GM19099 (cell line): ENCODE data around the gene UNC119.

Source experiments
- POLR2A ChIP-seq: IDR thresholded peaks from 3 replicates; pipeline ENCODE4 v1.6.1; 2011; ENCODE audit warnings: low read depth; ENCODE audit not compliant: insufficient read length; ENCODE audit errors: extremely low read depth

UNC119 gene

GRCh38 chr17:28536532-28537218 is 15.7 kb downstream of the UNC119 start:
- TF ChIP-seq POLR2A = no peak

- no peak for TF ChIP-seq POLR2A
These were observed 17.6 kb downstream of the UNC119 start for GRCh38 chr17:28534740-28535375.

GRCh38 chr17:28533091-28533807 is 19.2 kb downstream of the UNC119 start:
- no peak for TF ChIP-seq POLR2A

GRCh38 chr17:28532050-28532960 is 20.1 kb downstream of the UNC119 start:
- no peak for TF ChIP-seq POLR2A

- TF ChIP-seq POLR2A = no peak
These were observed 21.5 kb downstream of the UNC119 start for GRCh38 chr17:28530926-28531325.

- TF ChIP-seq POLR2A = no peak
These were observed 22.2 kb downstream of the UNC119 start for GRCh38 chr17:28530250-28530649.

- no peak for TF ChIP-seq POLR2A
These were observed 23.4 kb downstream of the UNC119 start for GRCh38 chr17:28529013-28529400.

- TF ChIP-seq POLR2A = no peak
These were observed 24.0 kb downstream of the UNC119 start for GRCh38 chr17:28528327-28529012.

GRCh38 chr17:28527859-28528258 is 24.6 kb downstream of the UNC119 start:
- TF ChIP-seq POLR2A = no peak

GRCh38 chr17:28527181-28527681 is 25.2 kb downstream of the UNC119 start:
- no peak for TF ChIP-seq POLR2A

GRCh38 chr17:28526381-28526780 is 26.0 kb downstream of the UNC119 start:
- TF ChIP-seq POLR2A = no peak

- TF ChIP-seq POLR2A = no peak
These were observed 27.7 kb downstream of the UNC119 start for GRCh38 chr17:28524476-28525424.

- TF ChIP-seq POLR2A = no peak
These were observed 28.5 kb downstream of the UNC119 start for GRCh38 chr17:28523876-28524275.
